SK-N-MC (cell line): Measurements from ENCODE around the gene CLCF1.

Source experiments
- EZH2 ChIP-seq: fragments of 200-600 bp; sonication (generic); IDR thresholded peaks from one replicate; pipeline ENCODE4 v1.6.1; 2017; ENCODE audit warnings: antibody characterized with exemption
- POLR2AphosphoS5 ChIP-seq: IDR thresholded peaks from 2 replicates; pipeline ENCODE4 v1.6.1; 2012; ENCODE audit warnings: mild to moderate bottlenecking, low read depth, low read length, borderline replicate concordance

DNA sequence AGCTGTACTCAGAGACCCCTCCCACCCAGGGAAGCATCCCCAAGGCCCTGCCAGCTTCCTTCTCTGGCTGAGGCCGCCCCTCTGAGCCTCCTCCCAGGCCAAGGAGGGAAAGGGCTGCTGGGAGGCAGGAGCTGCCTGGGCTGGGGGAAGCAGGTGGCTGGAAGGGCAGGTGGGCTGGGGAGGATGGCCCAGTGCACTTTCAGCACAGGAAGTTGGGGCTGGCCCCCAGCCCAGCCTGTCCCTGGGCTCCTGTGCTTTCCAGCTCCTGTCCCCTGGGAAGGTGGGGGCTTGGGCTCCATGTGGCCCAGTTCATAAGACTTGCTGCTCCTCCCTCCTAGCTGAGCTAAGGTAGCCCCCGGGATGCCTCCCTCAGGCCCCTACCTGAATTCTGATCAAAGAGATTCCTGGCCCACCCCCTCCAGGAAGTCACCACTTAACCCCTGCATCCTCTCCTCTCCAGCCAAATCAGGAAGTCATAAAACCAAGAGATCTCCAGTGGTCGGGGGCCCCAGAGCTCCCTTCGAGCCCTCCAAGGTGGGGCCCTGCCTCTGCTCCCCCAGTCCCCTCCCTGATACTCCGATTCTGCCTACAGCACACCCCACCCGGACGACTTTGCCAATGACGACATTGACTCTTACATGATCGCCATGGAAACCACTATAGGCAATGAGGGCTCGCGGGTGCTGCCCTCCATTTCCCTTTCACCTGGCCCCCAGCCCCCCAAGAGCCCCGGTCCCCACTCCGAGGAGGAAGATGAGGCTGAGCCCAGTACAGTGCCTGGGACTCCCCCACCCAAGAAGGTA lies 23.4 kb upstream of the CLCF1 start:
- TF ChIP-seq EZH2 (no peak), POLR2AphosphoS5 (0 out of 2 replicates have a peak, but pooled peaks have one; percentile 3)
